NCI-H2107 treated with DMSO at 0.1 percent for 48 hours (cell line): Measurements from ENCODE around the gene HEPN1.

Source experiments
- DNase-seq: peaks from one replicate; lab custom pipeline; 2025; ENCODE audit not compliant: unreplicated experiment; lab: John Stamatoyannopoulos, UW

HEPN1 gene

GRCh38 chr11:124884869-124885479 is 34.1 kb upstream of the HEPN1 start:
- no peak for DNase-seq

GRCh38 chr11:124886476-124886875 is 32.6 kb upstream of the HEPN1 start:
- no peak for DNase-seq

- no peak for DNase-seq
These were observed 31.9 kb upstream of the HEPN1 start for GRCh38 chr11:124886978-124887666.

GRCh38 chr11:124887667-124888013 is 31.4 kb upstream of the HEPN1 start:
- DNase-seq, result no peak

GRCh38 chr11:124889191-124890091 is 29.6 kb upstream of the HEPN1 start:
- no peak for DNase-seq

- no peak for DNase-seq
These were observed 28.9 kb upstream of the HEPN1 start for GRCh38 chr11:124890151-124890550.

GRCh38 chr11:124890683-124891372 is 28.2 kb upstream of the HEPN1 start:
- no peak for DNase-seq

- no peak for DNase-seq
These were observed 27.6 kb upstream of the HEPN1 start for GRCh38 chr11:124891373-124891861.

GRCh38 chr11:124892146-124892545 is 26.9 kb upstream of the HEPN1 start:
- DNase-seq, result no peak

- no peak for DNase-seq
These were observed 26.1 kb upstream of the HEPN1 start for GRCh38 chr11:124892750-124893454.

GRCh38 chr11:124893781-124894401 is 25.2 kb upstream of the HEPN1 start:
- DNase-seq, result no peak

- no peak for DNase-seq
These were observed 24.2 kb upstream of the HEPN1 start for GRCh38 chr11:124894606-124895430.

GRCh38 chr11:124895471-124895971 is 23.5 kb upstream of the HEPN1 start:
- DNase-seq, result no peak

GRCh38 chr11:124896071-124896750 is 22.8 kb upstream of the HEPN1 start:
- no peak for DNase-seq

GRCh38 chr11:124896821-124897391 is 22.1 kb upstream of the HEPN1 start:
- DNase-seq, result no peak

GRCh38 chr11:124897674-124898262 is 21.3 kb upstream of the HEPN1 start, which contains the start of gene ROBO4:
Gene ROBO4 (minus strand): TSS chr11:124897865. CDS start chr11:124897795, 70 bp downstream.
- DNase-seq, result no peak

GRCh38 chr11:124898263-124898680 is 20.8 kb upstream of the HEPN1 start:
- DNase-seq, result no peak

GRCh38 chr11:124898711-124899110 is 20.3 kb upstream of the HEPN1 start:
- no peak for DNase-seq
